ENCODE data around the gene PTGER2. TPM values are rescaled to one million over a fixed set of nuclear protein-coding genes. Genes with fewer than 3 reads are reported as not detected.

The PTGER2 gene
- total RNA-seq, 1 experiment from 2014 or later = 2.7 TPM

- no peaks in the 10 kb centered on the region for H3K36me3 ChIP-seq
- no peaks in the 10 kb centered on the region for H3K27me3 ChIP-seq
- no peak overlapping the region for H3K4me3 ChIP-seq
- H3K9me3 ChIP-seq = peaks cover 2% of the 10 kb centered on the region; the same call in 1 of the 2 replicates
- DNase-seq = peak; percentile 77
These were observed 11.5 kb downstream of the PTGER2 start for GRCh38 chr14:52325630-52326029.

GRCh38 chr14:52327374-52328226 lies 13.5 kb downstream of the PTGER2 start:
- DNase-seq = no peak
- H3K27me3 ChIP-seq = no peaks in the 10 kb centered on the region
- no peaks in the 10 kb centered on the region for H3K36me3 ChIP-seq
- no peaks in the 10 kb centered on the region for H3K9me3 ChIP-seq
- no peak overlapping the region for H3K4me3 ChIP-seq

GRCh38 chr14:52328276-52328675 lies 14.2 kb downstream of the PTGER2 start:
- DNase-seq = no peak
- no peaks in the 10 kb centered on the region for H3K27me3 ChIP-seq
- no peak overlapping the region for H3K4me3 ChIP-seq
- H3K9me3 ChIP-seq = no peaks in the 10 kb centered on the region
- no peaks in the 10 kb centered on the region for H3K36me3 ChIP-seq

GRCh38 chr14:52329678-52330369 lies 15.7 kb downstream of the PTGER2 start:
- Histone ChIP-seq H3K36me3 (no peaks in the 10 kb centered on the region), H3K27me3 (no peaks in the 10 kb centered on the region), H3K9me3 (no peaks in the 10 kb centered on the region), H3K4me3 (no peak overlapping the region)
- no peak for DNase-seq

- Histone ChIP-seq H3K27me3 (no peaks in the 10 kb centered on the region), H3K36me3 (no peaks in the 10 kb centered on the region), H3K9me3 (no peaks in the 10 kb centered on the region), H3K4me3 (no peak overlapping the region)
- no peak for DNase-seq
These were observed 18.2 kb downstream of the PTGER2 start for GRCh38 chr14:52332269-52332668.

- DNase-seq = no peak
- no peak overlapping the region for H3K4me3 ChIP-seq
- H3K9me3 ChIP-seq = no peaks in the 10 kb centered on the region
- no peaks in the 10 kb centered on the region for H3K36me3 ChIP-seq
- H3K27me3 ChIP-seq = no peaks in the 10 kb centered on the region
These were observed 19.0 kb downstream of the PTGER2 start for GRCh38 chr14:52333108-52333507.

- Histone ChIP-seq H3K27me3 (no peaks in the 10 kb centered on the region), H3K9me3 (no peaks in the 10 kb centered on the region), H3K36me3 (no peaks in the 10 kb centered on the region), H3K4me3 (no peak overlapping the region)
- no peak for DNase-seq
These were observed 19.9 kb downstream of the PTGER2 start for GRCh38 chr14:52333823-52334657.

GRCh38 chr14:52336241-52336640 lies 22.1 kb downstream of the PTGER2 start:
- Histone ChIP-seq H3K36me3 (no peaks in the 10 kb centered on the region), H3K9me3 (no peaks in the 10 kb centered on the region), H3K4me3 (no peak overlapping the region), H3K27me3 (no peaks in the 10 kb centered on the region)
- no peak for DNase-seq

- DNase-seq = peak; percentile 37
- H3K9me3 ChIP-seq = no peaks in the 10 kb centered on the region
- H3K36me3 ChIP-seq = no peaks in the 10 kb centered on the region
- no peaks in the 10 kb centered on the region for H3K27me3 ChIP-seq
- H3K4me3 ChIP-seq = no peak overlapping the region
These were observed 24.1 kb downstream of the PTGER2 start for GRCh38 chr14:52338051-52338681.

- no peak for DNase-seq
- no peaks in the 10 kb centered on the region for H3K27me3 ChIP-seq
- H3K36me3 ChIP-seq = no peaks in the 10 kb centered on the region
- no peaks in the 10 kb centered on the region for H3K9me3 ChIP-seq
- no peak overlapping the region for H3K4me3 ChIP-seq
These were observed 25.1 kb downstream of the PTGER2 start for GRCh38 chr14:52339262-52339661.

- Histone ChIP-seq H3K9me3 (no peaks in the 10 kb centered on the region), H3K4me3 (no peak overlapping the region), H3K27me3 (no peaks in the 10 kb centered on the region), H3K36me3 (no peaks in the 10 kb centered on the region)
- DNase-seq = peak; percentile 29
These were observed 28.9 kb downstream of the PTGER2 start for GRCh38 chr14:52342849-52343596.

- H3K9me3 ChIP-seq = no peaks in the 10 kb centered on the region
- H3K27me3 ChIP-seq = no peaks in the 10 kb centered on the region
- DNase-seq = no peak
- H3K36me3 ChIP-seq = no peaks in the 10 kb centered on the region
- H3K4me3 ChIP-seq = no peak overlapping the region
These were observed 32.7 kb downstream of the PTGER2 start for GRCh38 chr14:52346778-52347177.

- no peaks in the 10 kb centered on the region for H3K36me3 ChIP-seq
- DNase-seq = no peak
- H3K4me3 ChIP-seq = no peak overlapping the region
- no peaks in the 10 kb centered on the region for H3K27me3 ChIP-seq
- H3K9me3 ChIP-seq = no peaks in the 10 kb centered on the region
These were observed 34.2 kb downstream of the PTGER2 start for GRCh38 chr14:52348279-52348678.

- H3K9me3 ChIP-seq = no peaks in the 10 kb centered on the region
- no peaks in the 10 kb centered on the region for H3K36me3 ChIP-seq
- peak; percentile 31 for DNase-seq
- no peak overlapping the region for H3K4me3 ChIP-seq
- no peaks in the 10 kb centered on the region for H3K27me3 ChIP-seq
These were observed 34.7 kb downstream of the PTGER2 start for GRCh38 chr14:52348776-52349175.

GRCh38 chr14:52349731-52350130 lies 35.6 kb downstream of the PTGER2 start:
- Histone ChIP-seq H3K9me3 (no peaks in the 10 kb centered on the region), H3K4me3 (no peak overlapping the region), H3K36me3 (no peaks in the 10 kb centered on the region), H3K27me3 (no peaks in the 10 kb centered on the region)
- no peak for DNase-seq

- no peak for DNase-seq
- H3K4me3 ChIP-seq = no peak overlapping the region
- H3K9me3 ChIP-seq = no peaks in the 10 kb centered on the region
- H3K27me3 ChIP-seq = no peaks in the 10 kb centered on the region
- no peaks in the 10 kb centered on the region for H3K36me3 ChIP-seq
These were observed 36.3 kb downstream of the PTGER2 start for GRCh38 chr14:52350445-52350844.

Data from MG63 (cell line).